Suprapubic skin (tissue), 4 donors: ENCODE measurements around the gene JAZF1.

Experiments used
- CTCF ChIP-seq, 2 donors: fragments of 200-600 bp in 1 of 2; fragments of 450-650 bp in 1 of 2; sonication (generic) in 1 of 2; IDR thresholded peaks; one replicate each; pipeline ENCODE4 v1.5.1; 2016 to 2019; ENCODE audit warnings: antibody characterized with exemption in 2 of 2, mild to moderate bottlenecking in 1 of 2, moderate library complexity in 1 of 2
- EP300 ChIP-seq: sonication (generic); formaldehyde crosslinking; IDR thresholded peaks from one replicate; pipeline ENCODE4 v1.6.1; 2017; ENCODE audit warnings: antibody characterized with exemption
- POLR2A ChIP-seq, 2 donors: fragments of 450-650 bp; IDR thresholded peaks; one replicate each; pipeline ENCODE4 v1.6.1; 2017; ENCODE audit warnings: antibody characterized with exemption in 2 of 2, mild to moderate bottlenecking in 2 of 2, moderate library complexity in 2 of 2
- POLR2AphosphoS5 ChIP-seq, 3 donors: sonication (generic); formaldehyde crosslinking; IDR thresholded peaks; one replicate each; pipeline ENCODE4 v1.6.1; 2017; ENCODE audit warnings: antibody characterized with exemption in 3 of 3

- no peak for TF ChIP-seq POLR2A (IDR thresholded peaks at IDR 0.05)
- TF ChIP-seq CTCF (IDR thresholded peaks at IDR 0.05): no peak
- TF ChIP-seq EP300: no peak
- TF ChIP-seq POLR2AphosphoS5 (IDR thresholded peaks at IDR 0.05): no peak
These were observed 98.5 kb downstream of the JAZF1 start for GRCh38 chr7:28082071-28082470.
